T-helper 1 cell treated with Interleukin-12 subunit alpha and Interleukin-12 subunit beta and Interleukin-4 antibody, amounts not matched to agents 30 μg/mL and 1 μg/mL, for 36 hours (primary cell): ENCODE data around the gene NFS1.
"Not testable (repeated sequence)": the region's sequence is repeated elsewhere in the genome, so short reads cannot be mapped to it uniquely, and the experiment has no call there.

Experiments used
- H3K27ac Mint-ChIP-seq: one replicate; pipeline ENCODE4 v1.8.0; 2021; ENCODE audit warnings: mild to moderate bottlenecking, mixed read lengths
- H3K27me3 Mint-ChIP-seq: one replicate; pipeline ENCODE4 v1.8.0; 2021; ENCODE audit warnings: low read depth, mixed read lengths
- H3K36me3 Mint-ChIP-seq: one replicate; pipeline ENCODE4 v1.8.0; 2021; ENCODE audit warnings: low read depth, mixed read lengths
- H3K4me1 Mint-ChIP-seq: one replicate; pipeline ENCODE4 v1.8.0; 2021; ENCODE audit warnings: low read depth, mixed read lengths
- H3K4me3 Mint-ChIP-seq: one replicate; pipeline ENCODE4 v1.8.0; 2021; ENCODE audit warnings: mild to moderate bottlenecking, moderate library complexity, mixed read lengths
- H3K9me3 Mint-ChIP-seq: one replicate; pipeline ENCODE4 v1.8.0; 2021; ENCODE audit warnings: mixed read lengths

NFS1 gene

DNA sequence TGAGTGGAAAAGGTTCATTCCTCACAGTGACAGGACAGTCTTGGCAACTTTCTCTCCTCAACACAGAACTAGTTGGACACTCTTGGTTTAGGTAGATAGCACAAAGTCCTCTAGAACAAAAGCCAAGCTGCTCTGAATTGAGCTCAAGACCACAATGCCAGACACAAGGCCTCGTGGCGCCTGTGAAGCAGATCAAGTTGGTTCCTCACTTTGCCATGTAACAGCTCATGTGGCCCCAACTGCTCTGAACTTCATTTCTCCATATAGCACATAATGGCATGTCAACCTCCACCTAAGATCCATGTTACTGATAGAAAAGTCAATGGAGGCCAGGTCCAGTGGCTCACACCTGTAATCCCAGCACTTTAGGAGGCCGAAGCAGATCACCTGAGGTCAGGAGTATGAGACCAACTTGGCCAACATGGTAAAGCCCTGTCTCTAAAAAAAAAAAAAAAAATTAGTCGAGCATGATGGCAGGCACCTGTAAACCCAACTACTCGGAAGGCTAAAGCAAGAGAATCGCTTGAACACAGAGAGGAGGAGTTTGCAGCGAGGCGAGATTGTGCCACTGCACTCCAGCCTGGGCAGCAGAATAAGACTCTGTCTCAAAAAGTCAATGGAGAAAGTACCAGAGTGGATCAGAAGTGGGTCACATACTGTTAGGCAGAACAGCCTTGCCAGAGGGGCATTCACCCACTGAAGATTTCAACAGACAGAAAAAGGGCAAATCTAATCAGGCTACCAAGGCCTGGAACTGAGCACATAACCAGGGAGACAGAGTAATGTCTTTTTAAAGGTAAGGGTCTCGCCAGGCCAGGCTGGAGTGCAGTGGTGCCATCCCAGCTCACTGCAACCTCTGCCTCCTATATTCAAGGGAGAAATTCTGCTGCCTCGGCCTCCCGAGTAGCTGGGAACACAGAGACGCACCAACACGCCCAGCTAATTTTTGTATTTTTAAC lies 21.3 kb upstream of the NFS1 start:
- H3K4me3 Mint-ChIP-seq: no peak overlapping the region
- peaks cover 52% of the 10 kb centered on the region for H3K36me3 Mint-ChIP-seq
- no peaks in the 10 kb centered on the region for H3K27me3 Mint-ChIP-seq
- H3K27ac Mint-ChIP-seq: no peak overlapping the region
- no peaks in the 10 kb centered on the region for H3K9me3 Mint-ChIP-seq
- peaks cover 15% of the 10 kb centered on the region for H3K4me1 Mint-ChIP-seq

DNA sequence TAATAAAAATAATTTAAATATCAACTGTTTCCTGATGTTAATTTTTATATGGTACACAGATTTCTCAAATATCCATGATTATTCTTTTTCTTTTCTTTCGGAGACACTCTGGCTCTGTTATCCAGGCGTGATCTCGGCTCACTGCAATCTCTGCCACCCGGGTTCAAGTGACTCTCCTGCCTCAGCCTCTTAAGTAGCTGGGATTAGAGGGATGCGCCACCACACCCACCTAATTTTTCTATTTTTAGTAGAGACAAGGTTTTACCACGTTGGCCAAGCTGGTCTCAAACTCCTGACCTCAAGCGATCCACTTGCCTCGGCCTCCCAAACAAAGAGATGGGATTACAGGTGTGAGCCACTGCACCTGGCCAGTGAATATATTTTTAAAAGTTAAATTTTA lies 20.6 kb upstream of the NFS1 start:
- Mint-ChIP-seq H3K27ac (no peak overlapping the region), H3K4me3 (no peak overlapping the region), H3K4me1 (peaks cover 13% of the 10 kb centered on the region), H3K9me3 (no peaks in the 10 kb centered on the region), H3K27me3 (no peaks in the 10 kb centered on the region), H3K36me3 (peaks cover 49% of the 10 kb centered on the region)

DNA sequence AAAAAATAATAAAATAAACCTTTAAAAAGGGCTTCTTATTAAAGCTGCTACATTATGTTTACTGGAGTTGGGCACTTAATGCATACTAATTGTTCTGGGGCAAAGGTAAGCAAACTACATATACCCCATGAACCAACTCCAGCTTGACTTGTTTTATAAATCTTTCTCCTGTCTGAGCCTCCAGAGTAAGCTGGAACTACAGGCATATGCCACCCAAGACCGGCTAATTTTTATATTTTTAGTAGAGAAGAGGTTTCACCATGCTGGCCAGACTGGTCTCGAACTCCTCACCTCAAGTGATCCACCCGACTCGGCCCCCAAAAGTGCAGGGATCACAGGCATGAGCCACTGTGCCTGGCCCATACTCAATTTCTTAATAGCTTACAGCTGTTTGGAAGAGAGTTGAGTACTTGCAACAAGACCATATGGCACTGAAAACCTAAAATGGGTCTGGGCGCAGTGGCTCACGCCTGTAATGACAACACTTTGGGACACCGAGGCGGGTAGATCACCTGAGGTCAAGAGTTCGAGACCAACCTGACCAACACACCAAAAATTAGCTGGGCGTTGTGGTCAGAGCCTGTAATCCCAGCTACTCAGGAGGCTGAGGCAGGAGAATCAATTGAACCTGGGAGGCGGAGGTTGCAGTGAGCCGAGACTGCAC lies 20.0 kb upstream of the NFS1 start:
- no peak overlapping the region for H3K27ac Mint-ChIP-seq
- no peaks in the 10 kb centered on the region for H3K9me3 Mint-ChIP-seq
- H3K4me3 Mint-ChIP-seq: no peak overlapping the region
- H3K27me3 Mint-ChIP-seq: no peaks in the 10 kb centered on the region
- H3K36me3 Mint-ChIP-seq: peaks cover 48% of the 10 kb centered on the region
- peaks cover 13% of the 10 kb centered on the region for H3K4me1 Mint-ChIP-seq

DNA sequence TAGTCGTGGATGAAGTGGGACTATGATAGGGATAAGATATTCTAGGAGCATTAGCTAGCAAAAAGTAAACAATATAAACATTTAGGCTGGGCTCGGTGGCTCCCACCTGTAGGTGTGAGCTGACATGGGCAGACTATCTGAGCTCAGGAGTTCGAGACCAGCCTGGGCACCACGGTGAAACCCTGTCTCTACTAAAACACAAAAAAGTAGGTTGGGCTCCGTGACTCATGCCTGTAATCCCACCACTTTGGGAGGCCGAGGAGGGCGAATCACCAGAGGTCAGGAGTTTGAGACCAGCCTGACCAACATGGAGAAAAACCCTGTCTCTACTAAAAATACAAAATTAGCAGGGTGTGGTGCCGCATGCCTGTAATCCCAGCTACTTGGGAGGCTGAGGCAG lies 19.2 kb upstream of the NFS1 start:
- not testable (repeated sequence) for H3K27ac Mint-ChIP-seq, H3K9me3 Mint-ChIP-seq, H3K27me3 Mint-ChIP-seq, H3K4me3 Mint-ChIP-seq
- Mint-ChIP-seq H3K4me1 (peaks cover 13% of the 10 kb centered on the region), H3K36me3 (peaks cover 50% of the 10 kb centered on the region)

DNA sequence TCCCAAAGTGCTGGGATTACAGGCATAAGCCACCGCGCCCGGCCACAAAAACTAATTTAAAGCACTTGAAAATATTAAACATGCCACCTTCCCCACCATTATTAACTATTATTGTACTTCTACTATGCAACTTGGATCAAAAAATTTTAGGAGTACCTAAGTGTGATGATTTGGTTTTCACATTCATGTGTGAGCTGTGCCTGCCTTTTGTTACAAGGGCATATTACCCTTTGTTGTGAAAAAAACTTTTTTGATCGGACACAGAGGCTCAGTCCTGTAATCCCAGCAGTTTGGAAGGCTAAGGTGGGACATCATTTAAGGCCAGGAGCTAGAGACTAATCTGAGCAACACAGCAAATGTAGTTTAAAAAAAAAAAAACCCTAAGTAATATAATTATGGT lies 17.2 kb upstream of the NFS1 start:
- no peaks in the 10 kb centered on the region for H3K27me3 Mint-ChIP-seq
- H3K36me3 Mint-ChIP-seq: peaks cover 51% of the 10 kb centered on the region
- H3K9me3 Mint-ChIP-seq: no peaks in the 10 kb centered on the region
- peaks cover 21% of the 10 kb centered on the region for H3K4me1 Mint-ChIP-seq
- H3K27ac Mint-ChIP-seq: no peak overlapping the region
- H3K4me3 Mint-ChIP-seq: no peak overlapping the region

DNA sequence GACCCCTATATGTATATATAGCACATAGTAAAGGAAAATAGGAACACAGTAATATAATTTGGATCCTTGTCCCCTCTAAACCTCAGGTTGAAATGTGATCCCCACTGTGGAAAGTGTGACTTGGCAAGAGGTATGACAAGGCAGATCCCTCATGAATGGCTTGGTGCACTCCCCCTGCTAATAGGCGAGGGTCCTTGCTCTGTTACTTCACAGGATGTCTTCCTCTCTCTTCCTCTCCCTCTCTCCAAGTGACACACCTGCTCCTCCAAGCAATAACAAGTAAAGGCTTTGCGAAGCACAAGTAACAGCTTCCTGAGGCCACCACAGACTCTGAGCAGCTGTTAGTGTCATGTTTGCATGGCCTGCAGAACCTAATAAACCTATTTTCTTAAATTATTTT lies 16.5 kb upstream of the NFS1 start:
- H3K27me3 Mint-ChIP-seq: no peaks in the 10 kb centered on the region
- no peaks in the 10 kb centered on the region for H3K9me3 Mint-ChIP-seq
- H3K4me1 Mint-ChIP-seq: peaks cover 25% of the 10 kb centered on the region
- no peak overlapping the region for H3K4me3 Mint-ChIP-seq
- H3K27ac Mint-ChIP-seq: no peak overlapping the region
- peaks cover 52% of the 10 kb centered on the region for H3K36me3 Mint-ChIP-seq

DNA sequence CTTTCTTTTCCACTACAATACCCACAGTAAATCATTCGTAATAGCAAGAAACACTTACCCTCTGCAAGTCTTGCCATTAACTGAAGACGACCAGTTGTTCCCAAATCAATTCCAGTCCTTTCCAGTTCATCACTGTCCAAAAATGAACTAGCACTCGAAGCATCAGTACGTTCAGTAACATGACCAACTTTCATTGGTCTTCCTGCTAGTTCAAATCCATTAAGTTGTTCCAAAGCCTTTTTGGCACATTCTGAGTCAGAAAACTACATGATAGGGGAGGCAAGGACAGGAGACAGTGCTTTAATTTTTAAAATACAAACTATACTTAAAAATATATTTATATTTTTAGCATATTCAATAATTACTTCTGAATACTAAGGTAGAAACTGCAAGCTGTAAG lies 15.0 kb upstream of the NFS1 start:
- no peaks in the 10 kb centered on the region for H3K9me3 Mint-ChIP-seq
- H3K27me3 Mint-ChIP-seq: no peaks in the 10 kb centered on the region
- H3K36me3 Mint-ChIP-seq: peaks cover 50% of the 10 kb centered on the region
- no peak overlapping the region for H3K27ac Mint-ChIP-seq
- no peak overlapping the region for H3K4me3 Mint-ChIP-seq
- H3K4me1 Mint-ChIP-seq: peaks cover 25% of the 10 kb centered on the region

DNA sequence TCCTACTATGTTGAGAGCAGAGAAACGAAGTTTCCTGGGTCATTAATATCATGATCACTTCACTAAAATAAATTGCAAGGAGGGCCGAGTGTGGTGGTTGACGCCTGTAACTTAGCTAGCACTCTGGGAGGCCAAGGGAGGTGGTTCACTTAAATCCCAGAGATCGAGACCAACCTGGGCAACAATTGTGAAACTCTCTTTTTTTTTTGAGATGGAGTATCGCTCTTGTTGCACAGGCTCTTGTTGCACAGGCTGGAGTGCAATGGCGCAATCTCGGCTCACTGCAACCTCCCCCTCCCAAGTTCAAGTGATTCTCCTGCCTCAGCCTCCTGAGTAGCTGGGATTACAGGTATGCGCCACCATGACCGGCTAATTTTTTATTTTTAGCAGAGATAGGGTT lies 14.0 kb upstream of the NFS1 start:
- not testable (repeated sequence) for H3K9me3 Mint-ChIP-seq, H3K4me3 Mint-ChIP-seq, H3K27me3 Mint-ChIP-seq, H3K27ac Mint-ChIP-seq
- Mint-ChIP-seq H3K36me3 (peaks cover 51% of the 10 kb centered on the region), H3K4me1 (peaks cover 28% of the 10 kb centered on the region)

DNA sequence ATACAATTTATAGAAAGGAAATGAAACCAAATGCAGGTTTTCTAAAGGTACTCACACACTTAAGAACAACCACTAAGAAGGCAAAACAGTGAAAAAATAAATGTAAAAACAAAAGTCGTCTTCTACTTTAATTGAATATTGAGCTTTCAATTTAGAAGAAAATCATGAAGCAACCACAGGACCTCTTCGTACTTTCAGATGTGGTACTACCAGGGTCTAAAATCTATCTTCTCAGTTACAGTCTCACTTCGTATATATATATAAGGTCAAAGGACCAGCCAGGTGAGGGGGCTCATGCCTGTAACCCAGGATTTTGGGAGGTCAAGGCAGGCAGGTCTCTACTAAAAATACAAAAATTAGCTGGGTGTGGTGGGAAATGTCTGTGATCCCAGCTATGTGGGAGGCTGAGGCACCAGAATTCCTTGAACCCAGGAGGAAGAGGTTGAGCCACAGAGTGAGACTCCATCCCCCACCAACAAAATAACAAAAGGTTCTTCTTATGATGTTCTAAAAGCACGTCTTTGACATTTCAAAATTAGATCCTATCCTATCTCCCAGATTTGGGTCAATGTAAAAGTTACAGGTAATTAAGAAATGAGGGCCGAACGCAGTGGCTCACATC lies 12.5 kb upstream of the NFS1 start:
- no peaks in the 10 kb centered on the region for H3K9me3 Mint-ChIP-seq
- no peak overlapping the region for H3K4me3 Mint-ChIP-seq
- H3K36me3 Mint-ChIP-seq: peaks cover 44% of the 10 kb centered on the region
- no peaks in the 10 kb centered on the region for H3K27me3 Mint-ChIP-seq
- H3K4me1 Mint-ChIP-seq: peaks cover 27% of the 10 kb centered on the region
- peak overlapping the region; percentile 57 for H3K27ac Mint-ChIP-seq

DNA sequence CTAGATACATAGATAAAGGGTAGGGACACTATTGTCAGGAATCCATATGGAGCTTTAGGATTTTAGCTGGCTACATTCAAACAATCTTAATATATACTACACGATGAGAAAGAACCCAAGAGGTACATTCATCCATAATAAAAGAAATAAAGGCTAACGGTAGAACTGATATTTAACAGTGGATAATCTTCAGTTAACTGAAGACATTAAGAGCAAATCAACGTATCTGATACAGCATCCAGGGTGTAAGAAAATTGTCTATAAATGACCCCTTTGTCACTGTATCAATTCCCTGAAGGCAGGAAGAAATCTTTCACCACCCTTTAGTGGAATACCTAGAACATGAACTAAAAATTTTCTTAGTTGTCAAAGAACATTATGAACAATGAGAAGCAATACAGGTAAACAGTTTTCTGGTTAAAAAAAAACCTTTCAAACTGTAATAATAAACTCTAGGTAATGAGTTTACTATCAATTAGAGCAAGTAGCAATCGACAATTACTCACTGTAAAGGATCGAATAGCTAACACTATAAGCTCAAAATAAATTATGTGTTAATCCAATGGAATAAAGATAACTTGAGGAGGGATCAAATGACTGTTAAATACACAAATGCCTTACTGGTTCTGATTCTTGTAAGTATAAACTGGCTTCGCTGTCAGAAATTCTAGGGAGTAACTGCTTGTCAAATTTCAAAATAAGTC lies 11.9 kb upstream of the NFS1 start:
- H3K4me3 Mint-ChIP-seq: no peak overlapping the region
- H3K27ac Mint-ChIP-seq: peak overlapping the region; percentile 57
- no peaks in the 10 kb centered on the region for H3K9me3 Mint-ChIP-seq
- peaks cover 44% of the 10 kb centered on the region for H3K36me3 Mint-ChIP-seq
- H3K27me3 Mint-ChIP-seq: no peaks in the 10 kb centered on the region
- H3K4me1 Mint-ChIP-seq: peaks cover 27% of the 10 kb centered on the region

DNA sequence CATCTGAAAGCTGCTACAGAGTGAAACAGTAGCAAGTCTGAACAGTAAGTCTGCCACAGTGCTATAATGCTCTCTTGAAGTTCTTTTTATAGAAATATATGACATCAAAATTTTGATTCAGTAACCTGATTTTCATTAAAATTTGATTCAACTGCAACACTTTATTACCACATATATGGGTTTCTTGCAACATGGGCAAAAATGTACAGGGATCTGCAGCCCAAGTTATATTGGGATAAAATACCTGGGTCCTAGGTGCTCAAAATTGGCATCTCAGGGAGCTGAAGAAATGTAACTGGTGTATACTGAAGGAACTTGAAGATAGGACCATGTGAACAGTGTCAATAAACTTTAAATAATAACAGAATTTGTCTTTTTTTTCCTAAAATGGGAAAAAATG lies 10.9 kb upstream of the NFS1 start:
- Mint-ChIP-seq H3K4me1 (peaks cover 27% of the 10 kb centered on the region), H3K27ac (no peak overlapping the region)

DNA sequence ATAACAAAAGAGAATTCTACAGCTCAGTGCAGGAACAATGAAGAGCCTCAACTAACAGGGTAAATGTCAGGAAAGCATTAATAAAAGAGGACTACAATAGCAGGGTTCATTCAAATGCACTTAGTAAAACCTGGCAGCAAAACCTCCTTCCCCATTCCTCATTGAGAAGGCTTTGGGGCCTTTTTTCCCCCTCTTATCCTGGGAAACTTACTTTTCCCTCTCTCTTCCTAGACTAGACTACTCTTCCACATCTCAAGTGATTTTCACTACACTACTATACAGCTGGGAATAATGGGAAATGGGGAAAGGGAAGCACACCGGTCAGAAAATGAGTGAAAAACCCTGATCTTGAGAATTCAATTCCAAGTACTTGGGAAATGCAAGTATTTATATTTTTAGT lies 10.1 kb upstream of the NFS1 start:
- peaks cover 29% of the 10 kb centered on the region for H3K4me1 Mint-ChIP-seq
- no peaks in the 10 kb centered on the region for H3K9me3 Mint-ChIP-seq
- no peak overlapping the region for H3K4me3 Mint-ChIP-seq
- H3K27me3 Mint-ChIP-seq: no peaks in the 10 kb centered on the region
- peak overlapping the region; percentile 39 for H3K27ac Mint-ChIP-seq
- peaks cover 50% of the 10 kb centered on the region for H3K36me3 Mint-ChIP-seq

More for the DNA sequence above, 10.9 kb upstream of the NFS1 start:
- Mint-ChIP-seq H3K36me3 (peaks cover 46% of the 10 kb centered on the region), H3K4me3 (no peak overlapping the region), H3K27me3 (no peaks in the 10 kb centered on the region), H3K9me3 (no peaks in the 10 kb centered on the region)

DNA sequence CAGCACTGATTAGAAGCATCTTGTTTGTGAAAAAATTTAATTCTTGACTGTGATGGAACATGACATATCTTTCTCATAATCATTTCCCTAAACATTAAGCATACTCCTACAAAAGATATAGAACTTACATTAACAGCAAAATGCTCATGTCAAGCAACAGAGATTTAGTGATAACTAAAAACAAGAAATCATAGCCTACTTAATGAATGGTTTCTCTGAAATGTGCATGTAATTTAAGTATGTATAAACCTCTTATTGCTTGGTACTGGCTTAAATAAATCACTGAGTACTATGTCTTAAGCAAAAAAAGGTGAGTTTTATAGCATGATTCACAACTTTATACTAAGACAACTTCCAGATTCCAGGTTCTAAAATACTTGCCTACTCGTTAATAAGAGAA lies 9.3 kb upstream of the NFS1 start:
- no peak overlapping the region for H3K27ac Mint-ChIP-seq
- peaks cover 32% of the 10 kb centered on the region for H3K4me1 Mint-ChIP-seq
- no peak overlapping the region for H3K4me3 Mint-ChIP-seq
- H3K9me3 Mint-ChIP-seq: no peaks in the 10 kb centered on the region
- no peaks in the 10 kb centered on the region for H3K27me3 Mint-ChIP-seq
- H3K36me3 Mint-ChIP-seq: peaks cover 55% of the 10 kb centered on the region
